H1 (cell line): ENCODE results near the gene UBTD2. TPM values are rescaled to one million over a fixed set of nuclear protein-coding genes. Genes with fewer than 3 reads are reported as not detected.

Source experiments
- CTCF ChIA-PET: fragments of 300-600 bp; sonication (Branson Sonifier 250); formaldehyde crosslinking; loops from one replicate; lab custom pipeline; 2021; ENCODE audit not compliant: partially characterized antibody; lab: Charles Lee
- POLR2A ChIA-PET: fragments of 300-600 bp; sonication (Branson Sonifier 250); formaldehyde crosslinking; loops from one replicate; lab custom pipeline; 2021; ENCODE audit warnings: inconsistent platforms; ENCODE audit not compliant: partially characterized antibody; lab: Charles Lee
- DNase-seq, 2 experiments: peaks; one replicate each; pipeline versions ENCODE4 v3.0.0 to v3.0.0-alpha.2; 2010 to 2022; ENCODE audit warnings: low spot score in 2 of 2, low read depth in 1 of 2, mixed read lengths in 1 of 2
- FAIRE-seq: peaks from 2 replicates; lab custom pipeline; 2011; peaks lifted over from hg19 to GRCh38; lab: Jason Lieb, UNC
- H2AFZ ChIP-seq: 2 replicates; pipeline ENCODE4 v1.8.1; 2012; ENCODE audit warnings: low read length, inconsistent platforms
- H2AK5ac ChIP-seq: 2 replicates; pipeline ENCODE4 v1.6.1; 2013; ENCODE audit warnings: low read depth, low read length
- H2BK120ac ChIP-seq: replicated peaks from 2 replicates; pipeline ENCODE3; 2013; ENCODE audit warnings: low read depth, low read length, inconsistent platforms
- H2BK12ac ChIP-seq: 2 replicates; pipeline ENCODE4 v1.6.1; 2013; ENCODE audit warnings: low read depth, low read length
- H2BK15ac ChIP-seq: 2 replicates; pipeline ENCODE4 v1.6.1; 2013; ENCODE audit warnings: low read length
- H2BK20ac ChIP-seq: 2 replicates; pipeline ENCODE4 v1.6.1; 2013; ENCODE audit warnings: low read length
- H2BK5ac ChIP-seq: 2 replicates; pipeline ENCODE4 v1.6.1; 2013; ENCODE audit warnings: low read depth, low read length
- H3K14ac ChIP-seq: 2 replicates; pipeline ENCODE4 v1.6.1; 2013; ENCODE audit warnings: inconsistent platforms; ENCODE audit not compliant: insufficient read length
- H3K18ac ChIP-seq: 2 replicates; pipeline ENCODE4 v1.6.1; 2013; ENCODE audit warnings: low read length; ENCODE audit errors: extremely low read depth
- H3K23ac ChIP-seq: 2 replicates; pipeline ENCODE4 v1.6.1; 2013; ENCODE audit warnings: inconsistent platforms; ENCODE audit not compliant: insufficient read length
- H3K23me2 ChIP-seq: 2 replicates; pipeline ENCODE4 v1.6.1; 2013; ENCODE audit warnings: low read depth, low read length
- H3K27ac ChIP-seq: 2 replicates; pipeline ENCODE4 v1.6.1; 2011; ENCODE audit warnings: low read depth, low read length, inconsistent platforms
- H3K27me3 ChIP-seq, 4 experiments: replicated peaks in 1 of 4; 1 replicate in 1 of 4; 2 replicates in 3 of 4; pipeline versions ENCODE4 v1.6.1 to v1.8.1; 2011 to 2013; ENCODE audit warnings: low read length in 3 of 4, mild to moderate bottlenecking in 3 of 4, inconsistent platforms in 2 of 4, mixed read lengths in 2 of 4, moderate library complexity in 1 of 4; ENCODE audit not compliant: control insufficient read depth in 3 of 4, insufficient read depth in 3 of 4; ENCODE audit errors: extremely low read depth in 1 of 4
- H3K36me3 ChIP-seq, 4 experiments: 2 replicates each; pipeline versions ENCODE4 v1.6.1 to v1.8.1; 2011 to 2013; ENCODE audit warnings: mild to moderate bottlenecking in 4 of 4, low read length in 3 of 4, moderate library complexity in 2 of 4, control low read depth in 1 of 4, inconsistent platforms in 1 of 4; ENCODE audit not compliant: insufficient read depth in 4 of 4, control insufficient read depth in 2 of 4
- H3K4ac ChIP-seq: replicated peaks from 2 replicates; pipeline ENCODE3; 2013; ENCODE audit warnings: low read length, low read depth, mixed read lengths, inconsistent platforms; ENCODE audit not compliant: insufficient read length
- H3K4me1 ChIP-seq, 4 experiments: replicated peaks in 1 of 4; 1 replicate in 1 of 4; 2 replicates in 3 of 4; pipeline versions ENCODE4 v1.6.1 to v1.8.1; 2011 to 2013; ENCODE audit warnings: low read length in 3 of 4, inconsistent platforms in 2 of 4, mixed read lengths in 1 of 4; ENCODE audit not compliant: insufficient read depth in 4 of 4, control insufficient read depth in 3 of 4
- H3K4me2 ChIP-seq, 2 experiments: 2 replicates each; pipeline versions ENCODE4 v1.6.1 to v1.8.1; 2011 to 2013; ENCODE audit warnings: low read depth in 2 of 2, low read length in 2 of 2, control low read depth in 1 of 2, inconsistent platforms in 1 of 2, mild to moderate bottlenecking in 1 of 2; ENCODE audit not compliant: insufficient read depth in 1 of 2
- H3K4me3 ChIP-seq, 4 experiments: fragments of 200-600, 300-600 bp in 1 of 4; sonication (generic), shearing (Covaris generic), sonication (Bioruptor Twin) in 1 of 4; 2 replicates each; pipeline versions ENCODE4 v1.5.1 to v1.8.1; 2011 to 2016; ENCODE audit warnings: low read length in 4 of 4, low read depth in 3 of 4, control low read depth in 2 of 4, inconsistent platforms in 2 of 4, mild to moderate bottlenecking in 2 of 4, mixed read lengths in 1 of 4, moderate library complexity in 1 of 4; ENCODE audit not compliant: insufficient read depth in 2 of 4; ENCODE audit errors: extremely low read depth in 1 of 4
- H3K56ac ChIP-seq: replicated peaks from 2 replicates; pipeline ENCODE3; 2013; ENCODE audit warnings: low read depth, mild to moderate bottlenecking, mixed read lengths, low read length, inconsistent platforms; ENCODE audit not compliant: insufficient read length
- H3K79me1 ChIP-seq: 2 replicates; pipeline ENCODE4 v1.6.1; 2013; ENCODE audit warnings: low read depth, low read length, control low read depth
- H3K79me2 ChIP-seq, 2 experiments: 2 replicates each; pipeline versions ENCODE4 v1.6.1 to v1.8.1; 2012 to 2013; ENCODE audit warnings: low read length in 2 of 2, mild to moderate bottlenecking in 2 of 2, inconsistent platforms in 1 of 2; ENCODE audit not compliant: insufficient read depth in 2 of 2, control insufficient read depth in 1 of 2
- H3K9ac ChIP-seq, 4 experiments: replicated peaks in 1 of 4; 1 replicate in 1 of 4; 2 replicates in 3 of 4; pipeline versions ENCODE4 v1.6.1 to v1.8.1; 2011 to 2013; ENCODE audit warnings: low read depth in 3 of 4, low read length in 3 of 4, control low read depth in 2 of 4, mild to moderate bottlenecking in 2 of 4, moderate library complexity in 2 of 4, inconsistent platforms in 1 of 4; ENCODE audit errors: extremely low read depth in 1 of 4
- H3K9me3 ChIP-seq, 2 experiments: 2 replicates each; pipeline versions ENCODE4 v1.6.1 to v1.8.1; 2012 to 2013; ENCODE audit warnings: mild to moderate bottlenecking in 2 of 2, moderate library complexity in 2 of 2, control low read depth in 1 of 2, inconsistent platforms in 1 of 2, low read depth in 1 of 2, low read length in 1 of 2, mixed read lengths in 1 of 2; ENCODE audit not compliant: insufficient read depth in 2 of 2
- H4K20me1 ChIP-seq, 2 experiments: replicated peaks in 1 of 2; 2 replicates each; pipeline versions ENCODE3 to v1.8.1; 2011 to 2013; ENCODE audit warnings: inconsistent platforms in 2 of 2, low read length in 2 of 2, mild to moderate bottlenecking in 1 of 2; ENCODE audit not compliant: insufficient read depth in 2 of 2, control insufficient read depth in 1 of 2
- H4K5ac ChIP-seq: 2 replicates; pipeline ENCODE4 v1.6.1; 2013; ENCODE audit warnings: low read length, low read depth, mixed read lengths, inconsistent platforms; ENCODE audit not compliant: insufficient read length
- H4K8ac ChIP-seq: 2 replicates; pipeline ENCODE4 v1.8.0; 2013; ENCODE audit warnings: mild to moderate bottlenecking, moderate library complexity, low read length, inconsistent platforms; ENCODE audit not compliant: insufficient read depth; ENCODE audit errors: extremely low read depth
- H4K91ac ChIP-seq: replicated peaks from 2 replicates; pipeline ENCODE3; 2013; ENCODE audit warnings: low read length, mixed read lengths, inconsistent platforms; ENCODE audit not compliant: insufficient read length
- ASH2L ChIP-seq: fragments of 200-600, 300-600 bp; sonication (generic); IDR thresholded peaks from one replicate; pipeline ENCODE4 v1.7.1; 2017; ENCODE audit warnings: low read length
- BCL11A ChIP-seq, 2 experiments: IDR thresholded peaks; one replicate each; pipeline ENCODE4 v1.6.1; 2011; ENCODE audit warnings: low read depth in 2 of 2, low read length in 2 of 2, mild to moderate bottlenecking in 2 of 2
- CEBPB ChIP-seq: IDR thresholded peaks from 2 replicates; pipeline ENCODE4 v1.6.1; 2012; ENCODE audit warnings: low read depth, low read length
- CHD2 ChIP-seq: IDR thresholded peaks from 2 replicates; pipeline ENCODE4 v1.6.1; 2012; ENCODE audit warnings: low read length, improper control_type of control experiment
- CTBP2 ChIP-seq: IDR thresholded peaks from 2 replicates; pipeline ENCODE4 v1.7.0; 2011; ENCODE audit warnings: borderline replicate concordance, mild to moderate bottlenecking, moderate library complexity, mixed read lengths, low read length; ENCODE audit not compliant: insufficient read depth, insufficient read length
- HDAC2 ChIP-seq, 2 experiments: fragments of 300-600 bp in 1 of 2; sonication (generic) in 1 of 2; IDR thresholded peaks; 2 replicates each; pipeline ENCODE4 v1.6.1; 2011 to 2012; ENCODE audit warnings: low read depth in 2 of 2, low read length in 2 of 2, mild to moderate bottlenecking in 2 of 2, moderate library complexity in 2 of 2, borderline replicate concordance in 1 of 2, inconsistent platforms in 1 of 2
- KDM1A ChIP-seq: fragments of 200-600, 300-600 bp; sonication (generic); IDR thresholded peaks from 2 replicates; pipeline ENCODE4 v1.7.1; 2016; ENCODE audit warnings: mild to moderate bottlenecking, low read length, borderline replicate concordance
- KDM4A ChIP-seq: IDR thresholded peaks from one replicate; pipeline ENCODE4 v1.7.1; 2012; ENCODE audit warnings: low read depth, mild to moderate bottlenecking, moderate library complexity, low read length, inconsistent platforms; ENCODE audit not compliant: severe bottlenecking
- NANOG ChIP-seq: IDR thresholded peaks from 2 replicates; pipeline ENCODE4 v1.6.1; 2011; ENCODE audit warnings: low read length, low read depth, mild to moderate bottlenecking, inconsistent platforms; ENCODE audit not compliant: insufficient read depth, poor library complexity, severe bottlenecking
- PHF8 ChIP-seq: fragments of 200-600 bp; sonication (generic); conservative IDR thresholded peaks from 2 replicates; pipeline ENCODE4 v1.7.1; 2012; ENCODE audit warnings: low read depth, mild to moderate bottlenecking, inconsistent platforms, low read length, moderate library complexity
- SP1 ChIP-seq: IDR thresholded peaks from 2 replicates; pipeline ENCODE4 v1.6.1; 2011; ENCODE audit warnings: low read depth, low read length
- SP4 ChIP-seq: IDR thresholded peaks from 2 replicates; pipeline ENCODE4 v1.6.1; 2012; ENCODE audit warnings: low read length, inconsistent platforms
- TAF1 ChIP-seq: IDR thresholded peaks from 2 replicates; pipeline ENCODE4 v1.6.1; 2011; ENCODE audit warnings: mild to moderate bottlenecking, low read depth, low read length
- TBP ChIP-seq: IDR thresholded peaks from 2 replicates; pipeline ENCODE4 v1.6.1; 2011; ENCODE audit warnings: low read depth, low read length, improper control_type of control experiment
- WGBS, 2 experiments: shearing (Covaris generic) in 1 of 2; methylation state at CpG; one replicate each; pipeline versions ENCODE4 v1.1.6 to v1.1.7; 2013 to 2015; ENCODE audit warnings: low lambda C conversion rate in 2 of 2, mixed read lengths in 2 of 2, inconsistent platforms in 1 of 2, low coverage in 1 of 2, missing lambda C conversion rate in 1 of 2; ENCODE audit not compliant: insufficient replicate concordance in 2 of 2, insufficient coverage in 1 of 2, insufficient read length in 1 of 2; ENCODE audit errors: extremely low coverage in 1 of 2, missing lambda C conversion rate in 1 of 2; 5-methylcytosine and 5-hydroxymethylcytosine counted together
- polyA plus RNA-seq, 7 experiments: library from polyadenylated mRNA; depleted of rRNA in 3 of 7; stranded (reverse) in 5 of 7; unstranded in 2 of 7; fragments of >200 nt in 5 of 7; fragments of 200-250 nt in 2 of 7; gene quantifications; 1 replicate in 5 of 7; 2 replicates in 1 of 7; 4 replicates in 1 of 7; pipeline versions ENCODE4 v1.2.1 to v1.2.3, GENCODE V29; 2011 to 2013; ENCODE audit warnings: missing spikeins in 2 of 7, mixed read lengths in 2 of 7
- total RNA-seq: library from RNA; stranded (reverse); fragmentation: NEBNext Ultra II Directional; extraction: Animal tissue kit (Norgen Biotek cat#: 25700); gene quantifications from 2 replicates; pipeline ENCODE4 v1.2.1, GENCODE V29; 2021

UBTD2 gene
- total and polyA plus RNA-seq, 2 of the 8 experiments (the other 6 are each of a cell fraction or from before 2014, with no cell fraction given): 14.5 to 39.2 TPM

DNA sequence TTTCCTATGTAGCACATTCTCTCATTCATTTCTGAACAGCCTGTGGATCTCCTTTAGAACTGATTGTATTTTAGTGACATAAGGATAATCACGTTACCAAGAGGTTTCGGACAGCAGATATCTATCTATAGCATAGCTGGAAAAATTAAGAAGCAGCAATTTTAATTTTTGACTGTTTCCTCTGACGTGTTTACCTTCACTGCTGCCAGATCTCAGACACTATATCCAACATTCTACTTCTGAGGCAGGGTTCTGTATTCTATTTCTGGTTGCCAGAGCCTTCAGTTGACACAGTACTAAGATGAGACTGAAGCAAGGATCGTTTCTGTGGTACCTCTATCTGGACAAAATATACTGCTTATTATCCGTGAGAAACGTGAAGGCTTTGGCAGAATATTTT lies 89.7 kb downstream of the UBTD2 start, which contains the start of gene EFCAB9:
Gene EFCAB9, plus strand, starts transcription at position 301 of the 400 bp plus-strand sequence. Its CDS starts 1 bp downstream, at position 302.
- ChIA-PET CTCF (interaction anchor here (0.6 to 0.7 kb wide), 2 partner anchors 8 to 34 kb away, joined by 3 read pairs; no protein-coding TSS in a partner anchor), POLR2A (interaction anchor here (0.6 to 1.5 kb wide), 2 partner anchors 45 to 89 kb away, joined by 3 to 5 read pairs; no protein-coding TSS in a partner anchor)
- no peak for DNase-seq
- no peaks in the 10 kb centered on the region for H3K79me1 ChIP-seq
- no peak within 1 kb of the TSS for H4K8ac ChIP-seq
- no peak within 1 kb of the TSS for H3K9ac ChIP-seq
- no peak within 1 kb of the TSS for H2BK15ac ChIP-seq
- no peaks in the 10 kb centered on the region for H3K79me2 ChIP-seq
- H3K36me3 ChIP-seq: no peaks in the 10 kb centered on the region
- 87% methylated on average over 6 of the region's 6 CpGs; no CpG with 5 or more reads in 1 of the 2 experiments for WGBS, 2 experiments
- H3K27me3 ChIP-seq: no peaks in the 10 kb centered on the region
- no peak within 1 kb of the TSS for H2BK120ac ChIP-seq
- H4K91ac ChIP-seq: no peak within 1 kb of the TSS
- peaks cover 0 to 6% of the 10 kb centered on the region in 2 experiments; a peak in 1 of 4 replicates for H3K9me3 ChIP-seq
- no peak for TF ChIP-seq PHF8
- no peak for TF ChIP-seq CHD2
- no peak for TF ChIP-seq CEBPB
- TF ChIP-seq SP4: no peak
- TF ChIP-seq SP1: no peak
- TF ChIP-seq NANOG: no peak
- TF ChIP-seq BCL11A (IDR thresholded peaks at IDR 0.05; ENCODE audit: low read depth in 2 of 2, low read length in 2 of 2): no peak
- no peak for TF ChIP-seq CTBP2
- no peak for TF ChIP-seq HDAC2 (IDR thresholded peaks at IDR 0.05; ENCODE audit: borderline replicate concordance in 1 of 2, low read depth in 2 of 2, low read length in 2 of 2)
- no peak for TF ChIP-seq ASH2L
- TF ChIP-seq KDM1A: no peak
- TF ChIP-seq TBP: no peak
- TF ChIP-seq KDM4A: no peak
- TF ChIP-seq TAF1: no peak
- H3K4me2 ChIP-seq: no peak within 1 kb of the TSS; a peak in 1 of 4 replicates
- H2BK20ac ChIP-seq: peak within 1 kb of the TSS; percentile 32; the same call in 1 of the 2 replicates
- H2AFZ ChIP-seq: no peak within 1 kb of the TSS
- H3K4me3 ChIP-seq: no peak within 1 kb of the TSS
- H3K23ac ChIP-seq: no peak within 1 kb of the TSS
- H3K18ac ChIP-seq: no peak within 1 kb of the TSS
- no peak within 1 kb of the TSS for H2BK5ac ChIP-seq
- H2BK12ac ChIP-seq: no peak within 1 kb of the TSS
- no peaks in the 10 kb centered on the region for H4K20me1 ChIP-seq
- H3K56ac ChIP-seq: no peak within 1 kb of the TSS
- H4K5ac ChIP-seq: no peak within 1 kb of the TSS
- H3K4ac ChIP-seq: no peak within 1 kb of the TSS
- H3K27ac ChIP-seq: no peak within 1 kb of the TSS
- H3K14ac ChIP-seq: no peak within 1 kb of the TSS
- no peak for FAIRE-seq
- H3K23me2 ChIP-seq: peaks cover 5% of the 10 kb centered on the region; the same call in 1 of the 2 replicates
- H3K4me1 ChIP-seq: no peaks in the 10 kb centered on the region; a peak in 2 of 7 replicates
- H2AK5ac ChIP-seq: no peak within 1 kb of the TSS
